Motor neuron (in vitro differentiated cells): ENCODE data around the gene ZNF423. TPM values are rescaled to one million over a fixed set of nuclear protein-coding genes. Genes with fewer than 3 reads are reported as not detected.

ENCODE experiments used
- ATAC-seq, 8 experiments: fragments of 200-7000 bp; cut with Tn5 transposase; replicated peaks in 6 of 8; 2 replicates each; pipeline ENCODE4 v1.8.0; 2021; ENCODE audit warnings: mild to moderate bottlenecking in 8 of 8, moderate library complexity in 8 of 8
- H3K27ac ChIP-seq, 2 donors: fragments of 250-450 bp; sonication (Bioruptor Pico); 2 replicates each; pipeline ENCODE4 v1.9.0; 2021; ENCODE audit warnings: antibody characterized with exemption in 2 of 2, mild to moderate bottlenecking in 2 of 2, moderate library complexity in 1 of 2
- H3K4me1 ChIP-seq, 2 donors: fragments of 250-450 bp; sonication (Bioruptor Pico); replicated peaks in 1 of 2; 2 replicates each; pipeline ENCODE4 v1.6.1; 2021; ENCODE audit warnings: antibody characterized with exemption in 2 of 2, mild to moderate bottlenecking in 2 of 2, moderate library complexity in 1 of 2
- H3K4me3 ChIP-seq, 5 donors: fragments of 250-450 bp; sonication (Bioruptor Pico); 2 replicates each; pipeline ENCODE4 v1.9.0; 2021; ENCODE audit warnings: antibody characterized with exemption in 5 of 5, mild to moderate bottlenecking in 5 of 5, moderate library complexity in 4 of 5
- WGBS, 10 experiments: fragments of 450-650 bp; shearing (Covaris generic); methylation state at CpG; one replicate each; pipeline ENCODE4 v1.0.0; 2022; 5-methylcytosine and 5-hydroxymethylcytosine counted together
- in situ Hi-C, 9 experiments: fragments of 400-800 bp; cut with MboI; loops; one replicate each; pipeline ENCODE4 v1.15.0; 2021; ENCODE audit warnings: low sequenced_read_pairs in 9 of 9, low pct_unique_long_range_greater_than_20kb in 2 of 9; ENCODE audit not compliant: unreplicated experiment in 9 of 9
- total RNA-seq, 8 experiments: library from RNA; unstranded; fragments of 300-600 nt; gene quantifications; 2 replicates each; pipeline versions ENCODE4 v1.2.3 to v1.2.4, GENCODE V29; 2022

ZNF423 gene
- total RNA-seq, 8 experiments from 2014 or later, result 1.1 to 31.2 (median 19.0) TPM

GRCh38 chr16:49854188-49854795 is 1.6 kb downstream of the ZNF423 start:
- WGBS, 10 experiments, result 0 to 5% (median 0%) methylated on average over 1 to 10 of the region's 33 CpGs; no CpG with 5 or more reads in 2 of the 10 experiments
- peaks cover 53 to 54% of the 10 kb centered on the region in 2 donors for H3K4me1 ChIP-seq
- in situ Hi-C loops, result loop anchor here in 1 of 9 experiments (25.0 kb wide), 1 partner anchor 317 kb away; no protein-coding TSS in a partner anchor
- peak overlapping the region; percentile 65 to 97 (median 71) for H3K4me3 ChIP-seq
- H3K27ac ChIP-seq, result peak overlapping the region; percentile 85 to 94
- ATAC-seq, result no peak

- Histone ChIP-seq H3K27ac (no peak overlapping the region), H3K4me3 (peak overlapping the region in 4 of 5 donors; percentile 5 to 71 (median 37)), H3K4me1 (peaks cover 59% of the 10 kb centered on the region in 2 donors)
- in situ Hi-C loops, result loop anchor here in 1 of 9 experiments (25.0 kb wide), 1 partner anchor 315 kb away; no protein-coding TSS in a partner anchor
- no peak for ATAC-seq
- WGBS, 10 experiments, result 0 to 100% (median 23%) methylated on average over 1 to 5 of the region's 5 CpGs; no CpG with 5 or more reads in 3 of the 10 experiments
Observed at GRCh38 chr16:49852279-49852678, 3.6 kb downstream of the ZNF423 start.

- in situ Hi-C loops, result loop anchor here in 1 of 9 experiments (25.0 kb wide), 1 partner anchor 314 kb away; no protein-coding TSS in a partner anchor
- H3K4me1 ChIP-seq, result peaks cover 59 to 62% of the 10 kb centered on the region in 2 donors
- 8 to 83% (median 50%) methylated on average over 1 to 5 of the region's 5 CpGs; no CpG with 5 or more reads in 1 of the 10 experiments for WGBS, 10 experiments
- H3K27ac ChIP-seq, result no peak overlapping the region
- H3K4me3 ChIP-seq, result no peak overlapping the region
- ATAC-seq, result no peak
Observed at GRCh38 chr16:49851468-49851787, 4.5 kb downstream of the ZNF423 start.

- Histone ChIP-seq H3K27ac (no peak overlapping the region), H3K4me3 (no peak overlapping the region), H3K4me1 (peaks cover 59 to 62% of the 10 kb centered on the region in 2 donors)
- no peak for ATAC-seq
- in situ Hi-C loops, result loop anchor here in 1 of 9 experiments (25.0 kb wide), 1 partner anchor 314 kb away; no protein-coding TSS in a partner anchor
- WGBS, 10 experiments, result 59 to 85% (median 73%) methylated on average over 1 to 11 of the region's 13 CpGs; no CpG with 5 or more reads in 1 of the 10 experiments
Observed at GRCh38 chr16:49850558-49851467, 5.1 kb downstream of the ZNF423 start.

- Histone ChIP-seq H3K27ac (no peak overlapping the region), H3K4me1 (peaks cover 59 to 62% of the 10 kb centered on the region in 2 donors), H3K4me3 (no peak overlapping the region)
- ATAC-seq, result peak in 5 of 8 experiments; percentile 31 to 48 (median 45)
- in situ Hi-C loops, result loop anchor here in 1 of 9 experiments (25.0 kb wide), 1 partner anchor 312 kb away; no protein-coding TSS in a partner anchor
- WGBS, 10 experiments, result 4 to 96% (median 49%) methylated on average over 2 to 8 of the region's 8 CpGs
Observed at GRCh38 chr16:49849754-49850108, 6.2 kb downstream of the ZNF423 start.

GRCh38 chr16:49849037-49849753 is 6.7 kb downstream of the ZNF423 start:
- in situ Hi-C loops, result no loop called here
- H3K4me1 ChIP-seq, result peaks cover 59 to 64% of the 10 kb centered on the region in 2 donors
- H3K27ac ChIP-seq, result no peak overlapping the region
- WGBS, 10 experiments, result 29 to 100% (median 70%) methylated on average over 1 to 6 of the region's 6 CpGs; no CpG with 5 or more reads in 1 of the 10 experiments
- H3K4me3 ChIP-seq, result no peak overlapping the region
- ATAC-seq, result peak in 3 of 8 experiments; percentile 7 to 55 (median 24)

GRCh38 chr16:49848530-49848929 is 7.4 kb downstream of the ZNF423 start:
- Histone ChIP-seq H3K27ac (no peak overlapping the region), H3K4me1 (peaks cover 52 to 64% of the 10 kb centered on the region in 2 donors), H3K4me3 (no peak overlapping the region)
- ATAC-seq, result no peak
- in situ Hi-C loops, result no loop called here
- 18 to 93% (median 83%) methylated on average over 2 to 8 of the region's 8 CpGs; no CpG with 5 or more reads in 3 of the 10 experiments for WGBS, 10 experiments

GRCh38 chr16:49846800-49847199 is 9.1 kb downstream of the ZNF423 start:
- H3K27ac ChIP-seq, result no peak overlapping the region
- in situ Hi-C loops, result no loop called here
- ATAC-seq, result no peak
- peaks cover 42 to 54% of the 10 kb centered on the region in 2 donors for H3K4me1 ChIP-seq
- H3K4me3 ChIP-seq, result no peak overlapping the region
- WGBS, 10 experiments, result 83 to 100% (median 100%) methylated on average over 1 to 2 of the region's 2 CpGs; no CpG with 5 or more reads in 4 of the 10 experiments

GRCh38 chr16:49844359-49844758 is 11.6 kb downstream of the ZNF423 start:
- in situ Hi-C loops, result no loop called here
- Histone ChIP-seq H3K27ac (no peak overlapping the region), H3K4me3 (no peak overlapping the region), H3K4me1 (peaks cover 21 to 38% of the 10 kb centered on the region in 2 donors)
- ATAC-seq, result peak in 4 of 8 experiments; percentile 12 to 61 (median 46)
- 17 to 96% (median 53%) methylated on average over 1 to 5 of the region's 6 CpGs; no CpG with 5 or more reads in 1 of the 10 experiments for WGBS, 10 experiments

GRCh38 chr16:49843758-49844157 is 12.2 kb downstream of the ZNF423 start:
- H3K27ac ChIP-seq, result no peak overlapping the region
- ATAC-seq, result peak in 1 of 8 experiments; percentile 22
- WGBS, 10 experiments, result 8 to 100% (median 67%) methylated on average over 1 to 6 of the region's 8 CpGs; no CpG with 5 or more reads in 1 of the 10 experiments
- in situ Hi-C loops, result no loop called here
- H3K4me3 ChIP-seq, result no peak overlapping the region
- H3K4me1 ChIP-seq, result peaks cover 20 to 37% of the 10 kb centered on the region in 2 donors

- Histone ChIP-seq H3K4me3 (no peak overlapping the region), H3K27ac (no peak overlapping the region), H3K4me1 (peaks cover 21 to 39% of the 10 kb centered on the region in 2 donors)
- 0 to 89% (median 67%) methylated on average over 2 to 4 of the region's 4 CpGs; no CpG with 5 or more reads in 2 of the 10 experiments for WGBS, 10 experiments
- in situ Hi-C loops, result no loop called here
- no peak for ATAC-seq
Observed at GRCh38 chr16:49842972-49843371, 12.9 kb downstream of the ZNF423 start.
